B cell (primary cell): ENCODE results near the gene LIN7B. TPM values are rescaled to one million over a fixed set of nuclear protein-coding genes. Genes with fewer than 3 reads are reported as not detected.
"Not testable (repeated sequence)": the region's sequence is repeated elsewhere in the genome, so short reads cannot be mapped to it uniquely, and the experiment has no call there.

ENCODE experiments used
- ATAC-seq: fragments of 200-7000 bp; cut with Tn5 transposase; one replicate; pipeline ENCODE4 v1.10.0; 2021; ENCODE audit warnings: low read depth, mild to moderate bottlenecking, moderate number of reproducible peaks, moderate library complexity
- CTCF ChIA-PET: fragments of 350-600 bp; sonication (Branson Sonifier 250); formaldehyde crosslinking; loops from one replicate; lab custom pipeline; 2021; ENCODE audit warnings: antibody characterized with exemption, inconsistent platforms; lab: Charles Lee
- POLR2A ChIA-PET: fragments of 350-600 bp; sonication (Branson Sonifier 250); formaldehyde crosslinking; loops from one replicate; lab custom pipeline; 2021; ENCODE audit warnings: antibody characterized with exemption; lab: Charles Lee
- DNase-seq: peaks from one replicate; pipeline ENCODE4 v3.0.0; 2013
- H2AFZ ChIP-seq: 2 replicates; pipeline ENCODE4 v1.6.1; 2012; ENCODE audit warnings: mild to moderate bottlenecking, low read depth, low read length; ENCODE audit not compliant: insufficient read depth, poor library complexity, severe bottlenecking
- H3K27ac ChIP-seq, 2 donors: 1 replicate in 1 of 2; 2 replicates in 1 of 2; pipeline ENCODE4 v1.5.1; 2012 to 2013; ENCODE audit warnings: low read length in 2 of 2, mild to moderate bottlenecking in 2 of 2, moderate library complexity in 1 of 2
- H3K27me3 ChIP-seq, 4 experiments: fragments of 200-600 bp in 1 of 4; sonication (generic) in 1 of 4; replicated peaks in 1 of 4; 1 replicate in 2 of 4; 2 replicates in 2 of 4; pipeline versions ENCODE4 v1.6.1 to v1.7.0; 2013 to 2016; ENCODE audit warnings: low read length in 3 of 4, mild to moderate bottlenecking in 2 of 4, mixed read lengths in 1 of 4, moderate library complexity in 1 of 4; ENCODE audit not compliant: insufficient read depth in 4 of 4, control insufficient read depth in 3 of 4; ENCODE audit errors: control extremely low read depth in 1 of 4
- H3K36me3 ChIP-seq, 2 experiments: replicated peaks in 1 of 2; 1 replicate in 1 of 2; 2 replicates in 1 of 2; pipeline versions ENCODE4 v1.6.1 to v1.7.1; 2013; ENCODE audit warnings: low read length in 1 of 2; ENCODE audit not compliant: insufficient read depth in 2 of 2, control insufficient read depth in 1 of 2; ENCODE audit errors: control extremely low read depth in 1 of 2, extremely low read depth in 1 of 2
- H3K4me1 ChIP-seq, 2 donors: fragments of 200-600 bp in 1 of 2; sonication (generic) in 1 of 2; 1 replicate in 1 of 2; 2 replicates in 1 of 2; pipeline versions ENCODE4 v1.5.1 to v1.6.1; 2013 to 2017; ENCODE audit warnings: low read length in 2 of 2; ENCODE audit not compliant: control insufficient read depth in 2 of 2, insufficient read depth in 2 of 2
- H3K4me2 ChIP-seq: replicated peaks from 2 replicates; pipeline ENCODE3; 2012; ENCODE audit warnings: mild to moderate bottlenecking, low read depth, low read length; ENCODE audit not compliant: poor library complexity, severe bottlenecking
- H3K4me3 ChIP-seq, 5 experiments: fragments of 200-600 bp in 1 of 5; sonication (generic) in 1 of 5; 1 replicate in 3 of 5; 2 replicates in 2 of 5; pipeline versions ENCODE4 v1.5.1 to v1.7.0; 2011 to 2016; ENCODE audit warnings: low read length in 4 of 5, mild to moderate bottlenecking in 4 of 5, low read depth in 2 of 5, control low read depth in 1 of 5, moderate library complexity in 1 of 5; ENCODE audit not compliant: insufficient read depth in 1 of 5; ENCODE audit errors: control extremely low read depth in 1 of 5, extremely low read depth in 1 of 5
- H3K79me2 ChIP-seq: fragments of 200-600 bp; sonication (generic); one replicate; pipeline ENCODE4 v1.6.0; 2016; ENCODE audit warnings: low read length; ENCODE audit not compliant: control insufficient read depth, insufficient read depth
- H3K9ac ChIP-seq: fragments of 200-600 bp; sonication (generic); 2 replicates; pipeline ENCODE4 v1.6.1; 2017; ENCODE audit warnings: mild to moderate bottlenecking, low read length, moderate library complexity
- H3K9me3 ChIP-seq, 3 donors: one replicate each; pipeline versions ENCODE4 v1.6.1 to v1.7.1; 2013; ENCODE audit warnings: low read length in 2 of 3; ENCODE audit not compliant: control insufficient read depth in 2 of 3, insufficient read depth in 1 of 3; ENCODE audit errors: control extremely low read depth in 1 of 3
- H4K20me1 ChIP-seq: 2 replicates; pipeline ENCODE4 v1.6.0; 2012; ENCODE audit warnings: mild to moderate bottlenecking, low read length; ENCODE audit not compliant: insufficient read depth, control insufficient read depth, poor library complexity, severe bottlenecking
- H3K27ac Mint-ChIP-seq: one replicate; pipeline ENCODE4 v1.8.0; 2021; ENCODE audit warnings: mixed read lengths
- H3K27me3 Mint-ChIP-seq: one replicate; pipeline ENCODE4 v1.8.0; 2021; ENCODE audit warnings: mixed read lengths
- H3K4me1 Mint-ChIP-seq: one replicate; pipeline ENCODE4 v1.8.0; 2021; ENCODE audit warnings: mixed read lengths
- H3K4me3 Mint-ChIP-seq: one replicate; pipeline ENCODE4 v1.8.0; 2021; ENCODE audit warnings: mixed read lengths
- H3K9me3 Mint-ChIP-seq: one replicate; pipeline ENCODE4 v1.8.0; 2022; ENCODE audit warnings: mixed read lengths; ENCODE audit not compliant: insufficient read depth
- CTCF ChIP-seq: fragments of 200-600 bp; IDR thresholded peaks from one replicate; pipeline ENCODE4 v1.8.0; 2022; ENCODE audit warnings: antibody characterized with exemption, mild to moderate bottlenecking
- EZH2 ChIP-seq: IDR thresholded peaks from 2 replicates; pipeline ENCODE4 v1.6.1; 2012; ENCODE audit warnings: borderline replicate concordance, low read depth, mild to moderate bottlenecking, moderate library complexity, low read length; ENCODE audit not compliant: insufficient read depth, poor library complexity, severe bottlenecking
- WGBS: methylation state at CpG from one replicate; pipeline ENCODE4 v1.1.5; 2013; ENCODE audit warnings: missing lambda C conversion rate; ENCODE audit not compliant: insufficient coverage; 5-methylcytosine and 5-hydroxymethylcytosine counted together
- intact Hi-C: fragments of 100-400 bp; cut with micrococcal nuclease; formaldehyde crosslinking; loops from one replicate; pipeline ENCODE4 v1.10.0; 2022
- polyA plus RNA-seq: library from polyadenylated mRNA; depleted of rRNA; stranded (reverse); fragments of >200 nt; gene quantifications from 2 replicates; pipeline ENCODE4 v1.2.3, GENCODE V29; 2012
- total RNA-seq, 2 donors: library from RNA; stranded (reverse); fragments of 120-200 nt in 1 of 2; gene quantifications; 1 replicate in 1 of 2; 2 replicates in 1 of 2; pipeline versions ENCODE4 v1.2.3 to v1.2.4, GENCODE V29; 2013 to 2022

Gene LIN7B
- total and polyA plus RNA-seq, 2 donors (not counting 1 experiment from before 2014, with no cell fraction given) = 7.4 to 12.4 TPM

DNA sequence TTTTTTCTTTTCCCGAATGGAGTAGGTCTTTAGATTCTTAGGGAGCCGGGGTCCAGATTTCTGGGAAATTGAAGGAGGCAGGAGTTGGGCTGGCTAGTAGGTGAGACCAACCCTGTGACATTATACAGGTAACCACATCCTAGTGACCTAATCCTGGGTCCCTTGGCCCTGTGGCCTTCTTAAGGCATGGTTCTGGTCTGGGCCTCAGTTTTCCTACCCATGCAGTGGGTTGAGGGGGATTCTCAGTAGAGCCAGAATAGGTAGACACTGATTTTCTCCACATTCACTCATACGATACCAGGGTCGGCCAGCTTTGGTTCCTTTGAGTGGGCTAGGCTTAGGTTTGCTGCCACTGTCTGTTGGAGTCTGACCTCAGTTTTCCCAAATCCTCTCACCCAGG lies 12.4 kb downstream of the LIN7B start:
- WGBS = 100% methylated on average over 1 of the region's 4 CpGs
- no peaks in the 10 kb centered on the region for H3K36me3 ChIP-seq
- Mint-ChIP-seq H3K27ac (no peak overlapping the region), H3K27me3 (no peaks in the 10 kb centered on the region), H3K4me3 (peak overlapping the region; percentile 26), H3K4me1 (peaks cover 14% of the 10 kb centered on the region), H3K9me3 (no peaks in the 10 kb centered on the region)
- peak; percentile 20 for DNase-seq
- no peak overlapping the region for H3K4me3 ChIP-seq
- ATAC-seq = no peak
- H3K79me2 ChIP-seq = no peaks in the 10 kb centered on the region
- intact Hi-C loops = loop anchor here (5.0 kb wide), 1 partner anchor 681 kb away; no protein-coding TSS in a partner anchor
- TF ChIP-seq EZH2 (no peak), CTCF (no peak)
- H3K27ac ChIP-seq = no peak overlapping the region
- ChIA-PET POLR2A (interaction anchor here (0.6 kb wide), 3 partner anchors 23 to 752 kb away, joined by 4 to 7 read pairs (median 7); no protein-coding TSS in a partner anchor), CTCF (interaction anchor here (1.7 to 2.4 kb wide), 2 partner anchors 12 to 84 kb away, joined by 4 to 14 read pairs; partner anchors contain the start of gene LIN7B)
- no peak overlapping the region for H2AFZ ChIP-seq
- no peak overlapping the region for H3K4me2 ChIP-seq
- H4K20me1 ChIP-seq = no peaks in the 10 kb centered on the region
- H3K27me3 ChIP-seq = no peaks in the 10 kb centered on the region
- H3K9me3 ChIP-seq = peaks cover 0 to 16% (median 0%) of the 10 kb centered on the region in 3 donors
- no peak overlapping the region for H3K9ac ChIP-seq
- peaks cover 9 to 13% of the 10 kb centered on the region in 2 donors for H3K4me1 ChIP-seq

GRCh38 chr19:49127225-49127624 lies 13.1 kb downstream of the LIN7B start:
- not testable (repeated sequence) for H3K4me3 Mint-ChIP-seq
- POLR2A ChIA-PET = interaction anchor here (0.6 to 1.0 kb wide), 6 partner anchors 7 to 752 kb away, joined by 3 to 9 read pairs (median 6); partner anchors contain the start of gene PPFIA3

More at GRCh38 chr19:49127225-49127624, 13.1 kb downstream of the LIN7B start:
- not testable (repeated sequence) for H3K27me3 ChIP-seq, H3K9me3 Mint-ChIP-seq, H3K9ac ChIP-seq, H3K27me3 Mint-ChIP-seq, H3K36me3 ChIP-seq, ATAC-seq, H3K27ac Mint-ChIP-seq, H3K4me3 ChIP-seq, H3K27ac ChIP-seq, H3K79me2 ChIP-seq, H4K20me1 ChIP-seq, DNase-seq
- peaks cover 14% of the 10 kb centered on the region for H3K4me1 Mint-ChIP-seq
- 95% methylated on average over 4 of the region's 12 CpGs for WGBS
- peak overlapping the region; percentile 90 for H3K4me2 ChIP-seq
- intact Hi-C loops = loop anchor here (5.0 kb wide), 1 partner anchor 680 kb away; no protein-coding TSS in a partner anchor
- peaks cover 9 to 13% of the 10 kb centered on the region in 2 donors for H3K4me1 ChIP-seq
- H2AFZ ChIP-seq = peak overlapping the region; percentile 86
- CTCF ChIA-PET = interaction anchor here (1.0 to 2.4 kb wide), 6 partner anchors 12 to 172 kb away, joined by 4 to 14 read pairs (median 5); partner anchors contain the start of gene LIN7B
- H3K9me3 ChIP-seq = peaks cover 0 to 16% (median 0%) of the 10 kb centered on the region in 3 donors
